ENCODE measurements around the gene HOXB13. TPM values are rescaled to one million over a fixed set of nuclear protein-coding genes. Genes with fewer than 3 reads are reported as not detected.

The HOXB13 gene
- total and polyA plus RNA-seq, 10 donors, result 0.02 TPM; not detected in 9

DNA sequence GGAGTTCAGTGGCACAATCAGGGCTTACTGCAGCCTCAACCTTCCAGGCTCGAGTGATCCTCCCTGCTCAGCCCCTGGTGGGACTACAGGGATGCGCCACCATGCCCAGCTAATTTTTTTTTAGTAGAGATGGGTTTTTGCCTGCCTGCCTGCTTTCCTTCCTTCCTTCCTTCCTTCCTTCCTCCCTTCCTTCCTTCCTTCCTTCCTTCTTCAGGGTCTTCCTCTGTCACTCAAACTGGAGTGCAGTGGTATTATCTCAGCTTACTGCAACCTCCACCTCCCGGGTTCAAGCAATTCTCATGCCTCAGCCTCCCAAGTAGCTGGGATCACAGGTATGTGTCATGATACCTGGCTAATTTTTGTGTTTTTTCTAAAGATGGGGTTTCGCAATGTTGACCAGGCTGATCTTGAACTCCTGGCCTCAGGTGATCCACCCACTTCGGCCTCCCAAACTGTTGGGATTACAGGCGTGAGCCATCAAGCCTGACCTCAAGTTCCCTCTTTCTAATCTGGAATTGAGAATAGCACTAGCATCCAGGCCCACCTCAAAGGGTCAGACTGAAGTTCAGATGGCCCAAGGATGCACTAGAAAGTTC is 51.5 kb downstream of the HOXB13 start:
- TF ChIP-seq, protein P1, sequence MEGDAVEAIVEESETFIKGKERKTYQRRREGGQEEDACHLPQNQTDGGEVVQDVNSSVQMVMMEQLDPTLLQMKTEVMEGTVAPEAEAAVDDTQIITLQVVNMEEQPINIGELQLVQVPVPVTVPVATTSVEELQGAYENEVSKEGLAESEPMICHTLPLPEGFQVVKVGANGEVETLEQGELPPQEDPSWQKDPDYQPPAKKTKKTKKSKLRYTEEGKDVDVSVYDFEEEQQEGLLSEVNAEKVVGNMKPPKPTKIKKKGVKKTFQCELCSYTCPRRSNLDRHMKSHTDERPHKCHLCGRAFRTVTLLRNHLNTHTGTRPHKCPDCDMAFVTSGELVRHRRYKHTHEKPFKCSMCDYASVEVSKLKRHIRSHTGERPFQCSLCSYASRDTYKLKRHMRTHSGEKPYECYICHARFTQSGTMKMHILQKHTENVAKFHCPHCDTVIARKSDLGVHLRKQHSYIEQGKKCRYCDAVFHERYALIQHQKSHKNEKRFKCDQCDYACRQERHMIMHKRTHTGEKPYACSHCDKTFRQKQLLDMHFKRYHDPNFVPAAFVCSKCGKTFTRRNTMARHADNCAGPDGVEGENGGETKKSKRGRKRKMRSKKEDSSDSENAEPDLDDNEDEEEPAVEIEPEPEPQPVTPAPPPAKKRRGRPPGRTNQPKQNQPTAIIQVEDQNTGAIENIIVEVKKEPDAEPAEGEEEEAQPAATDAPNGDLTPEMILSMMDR (IDR thresholded peaks at IDR 0.05 in 8 of 11, conservative IDR thresholded peaks at IDR 0.05 in 3 of 11), result no peak
- TF ChIP-seq POLR2AphosphoS5 (IDR thresholded peaks at IDR 0.05) (no peak), POLR2A (IDR thresholded peaks at IDR 0.05) (no peak)
- Histone ChIP-seq H3K9me3 (no peaks in the 10 kb centered on the region), H3K27ac (no peak overlapping the region), H3K36me3 (no peaks in the 10 kb centered on the region), H3K4me3 (no peak overlapping the region), H3K27me3 (replicated peaks in 1 of 7) (peaks cover 0 to 87% (median 19%) of the 10 kb centered on the region in 7 donors), H3K4me1 (peaks cover 3 to 10% (median 6%) of the 10 kb centered on the region in 6 donors)
- 75 to 84% (median 76%) methylated on average over 6 of the region's 6 CpGs for WGBS, 5 donors
- no peak for DNase-seq
- intact Hi-C loops (cut with DNase I; ENCODE audit: low total_unique reads), result loop anchor here (5.0 kb wide), 1 partner anchor 200 kb away; no protein-coding TSS in a partner anchor

Small RNAs within 50 kb of the gene (microRNA-seq; reads per million reads assigned to microRNA genes)
- 0 reads per million in 3 donors for gene MIR3185

Small RNAs within 50 kb of the gene (small RNA-seq; reads per million reads assigned to genes)
- gene AC091179.2, result 0 reads per million in 4 donors
- gene COX6B1P2, result 0 to 0.49 (median 0) reads per million in 4 donors
- gene MIR3185, result 0 reads per million in 4 donors
- gene RF02132, result 0 reads per million in 4 donors
- gene RF02133, result 0 reads per million in 4 donors
- gene RN7SL125P, result 0 to 0.08 (median 0) reads per million in 4 donors

Other genes starting within 250 kb of the HOXB13 start
- not detected for gene HOXB1, start 197.7 kb downstream of the HOXB13 start, total RNA-seq
- under 1 TPM in 1 of 3 donors, not detected in 2; 0.06 TPM for gene HOXB1, start 197.7 kb downstream of the HOXB13 start, polyA plus RNA-seq
- 10 to 100 TPM in 4 of 7 donors, 1 to 10 TPM in 3; 5.9 to 21.9 (median 10.2) TPM for gene HOXB2, start 183.6 kb downstream of the HOXB13 start, total RNA-seq
- 1 to 10 TPM; 7.2 to 8.2 (median 8.0) TPM for gene HOXB2, start 183.6 kb downstream of the HOXB13 start, polyA plus RNA-seq
- gene HOXB4, start 150.4 kb downstream of the HOXB13 start, total RNA-seq, result 1 to 10 TPM; 1.9 to 6.4 (median 3.6) TPM
- 1 to 10 TPM; 2.3 to 2.7 (median 2.4) TPM for gene HOXB4, start 150.4 kb downstream of the HOXB13 start, polyA plus RNA-seq
- gene HOXB3, start 138.5 kb downstream of the HOXB13 start, total RNA-seq, result 10 to 100 TPM in 4 of 7 donors, 1 to 10 TPM in 3; 6.8 to 23.1 (median 10.4) TPM
- gene HOXB3, start 138.5 kb downstream of the HOXB13 start, polyA plus RNA-seq, result 1 to 10 TPM; 3.6 to 7.8 (median 6.5) TPM
- 1 to 10 TPM in 3 of 7 donors, under 1 TPM in 4; 0.43 to 2.6 (median 0.67) TPM for gene HOXB5, start 135.0 kb downstream of the HOXB13 start, total RNA-seq
- 1 to 10 TPM in 2 of 3 donors, under 1 TPM in 1; 0.91 to 1.5 (median 1.3) TPM for gene HOXB5, start 135.0 kb downstream of the HOXB13 start, polyA plus RNA-seq
- gene HOXB6, start 123.8 kb downstream of the HOXB13 start, total RNA-seq, result 1 to 10 TPM; 1.2 to 4.5 (median 3.3) TPM
- 1 to 10 TPM; 1.7 to 3.4 (median 2.1) TPM for gene HOXB6, start 123.8 kb downstream of the HOXB13 start, polyA plus RNA-seq
- 1 to 10 TPM; 1.3 to 3.5 (median 2.7) TPM for gene HOXB7, start 117.7 kb downstream of the HOXB13 start, total RNA-seq
- gene HOXB7, start 117.7 kb downstream of the HOXB13 start, polyA plus RNA-seq, result 1 to 10 TPM; 3.2 to 7.5 (median 3.3) TPM
- not detected for gene HOXB8, start 113.5 kb downstream of the HOXB13 start, total RNA-seq
- under 1 TPM in 2 of 3 donors, not detected in 1; 0.07 to 0.14 TPM for gene HOXB8, start 113.5 kb downstream of the HOXB13 start, polyA plus RNA-seq
- gene HOXB9, start 102.4 kb downstream of the HOXB13 start, total RNA-seq, result under 1 TPM in 2 of 7 donors, not detected in 5; 0.30 to 0.42 TPM
- under 1 TPM; 0.10 to 0.50 (median 0.50) TPM for gene HOXB9, start 102.4 kb downstream of the HOXB13 start, polyA plus RNA-seq
- gene PRAC1, start 6.2 kb downstream of the HOXB13 start, total RNA-seq, result not detected
- not detected for gene PRAC1, start 6.2 kb downstream of the HOXB13 start, polyA plus RNA-seq
- not detected for gene PRAC2, start 5.6 kb downstream of the HOXB13 start, total RNA-seq
- not detected for gene PRAC2, start 5.6 kb downstream of the HOXB13 start, polyA plus RNA-seq
- gene TTLL6, start 88.5 kb upstream of the HOXB13 start, total RNA-seq, result not detected
- under 1 TPM in 1 of 3 donors, not detected in 2; 0.04 TPM for gene TTLL6, start 88.5 kb upstream of the HOXB13 start, polyA plus RNA-seq
- gene CALCOCO2, start 102.3 kb upstream of the HOXB13 start, total RNA-seq, result 100 to 1,000 TPM; 113 to 167 (median 136) TPM
- gene CALCOCO2, start 102.3 kb upstream of the HOXB13 start, polyA plus RNA-seq, result 10 to 100 TPM; 30.1 to 45.7 (median 31.7) TPM
- gene ATP5MC1, start 164.0 kb upstream of the HOXB13 start, total RNA-seq, result 10 to 100 TPM; 36.0 to 85.3 (median 49.1) TPM
- 100 to 1,000 TPM; 175 to 269 (median 195) TPM for gene ATP5MC1, start 164.0 kb upstream of the HOXB13 start, polyA plus RNA-seq
- 10 to 100 TPM; 72.9 to 94.9 (median 83.1) TPM for gene UBE2Z, start 179.7 kb upstream of the HOXB13 start, total RNA-seq
- 10 to 100 TPM; 33.6 to 51.5 (median 34.8) TPM for gene UBE2Z, start 179.7 kb upstream of the HOXB13 start, polyA plus RNA-seq
- 10 to 100 TPM; 55.9 to 83.5 (median 67.7) TPM for gene SNF8, start 216.1 kb upstream of the HOXB13 start, total RNA-seq
- 100 to 1,000 TPM in 2 of 3 donors, 10 to 100 TPM in 1; 99.6 to 129 (median 104) TPM for gene SNF8, start 216.1 kb upstream of the HOXB13 start, polyA plus RNA-seq
- gene GIP, start 239.8 kb upstream of the HOXB13 start, total RNA-seq, result not detected
- gene GIP, start 239.8 kb upstream of the HOXB13 start, polyA plus RNA-seq, result not detected